NCI-H1694 treated with DMSO at 0.1 percent for 48 hours (cell line): ENCODE results near the gene SMARCD2.
"Not testable (repeated sequence)": the region's sequence is repeated elsewhere in the genome, so short reads cannot be mapped to it uniquely, and the experiment has no call there.

Experiments
- DNase-seq: peaks from one replicate; lab custom pipeline; 2025; lab: John Stamatoyannopoulos, UW

The SMARCD2 gene

GRCh38 chr17:63804328-63804727, 38.2 kb downstream of the SMARCD2 start:
- DNase-seq: no peak

GRCh38 chr17:63800783-63801182, 41.7 kb downstream of the SMARCD2 start:
- DNase-seq: no peak

GRCh38 chr17:63798572-63799106, 43.8 kb downstream of the SMARCD2 start:
- DNase-seq: no peak

GRCh38 chr17:63796375-63796774, 46.1 kb downstream of the SMARCD2 start:
- not testable (repeated sequence) for DNase-seq

- DNase-seq: no peak
These were observed 50.3 kb downstream of the SMARCD2 start for GRCh38 chr17:63792055-63792729.

- no peak for DNase-seq
These were observed 52.4 kb downstream of the SMARCD2 start for GRCh38 chr17:63790057-63790456.

- DNase-seq: no peak
These were observed 55.3 kb downstream of the SMARCD2 start for GRCh38 chr17:63786971-63787711.

- no peak for DNase-seq
These were observed 56.4 kb downstream of the SMARCD2 start for GRCh38 chr17:63786117-63786516.

GRCh38 chr17:63785556-63785955, 56.9 kb downstream of the SMARCD2 start:
- no peak for DNase-seq

GRCh38 chr17:63783522-63783921, 59.0 kb downstream of the SMARCD2 start:
- DNase-seq: no peak
